ENCODE measurements around the gene NME3. TPM values are rescaled to one million over a fixed set of nuclear protein-coding genes. Genes with fewer than 3 reads are reported as not detected.

Gene NME3
- total and polyA plus RNA-seq, 2 of the 4 experiments (the other 2 are of a cell fraction): 12.7 to 41.2 TPM

DNA sequence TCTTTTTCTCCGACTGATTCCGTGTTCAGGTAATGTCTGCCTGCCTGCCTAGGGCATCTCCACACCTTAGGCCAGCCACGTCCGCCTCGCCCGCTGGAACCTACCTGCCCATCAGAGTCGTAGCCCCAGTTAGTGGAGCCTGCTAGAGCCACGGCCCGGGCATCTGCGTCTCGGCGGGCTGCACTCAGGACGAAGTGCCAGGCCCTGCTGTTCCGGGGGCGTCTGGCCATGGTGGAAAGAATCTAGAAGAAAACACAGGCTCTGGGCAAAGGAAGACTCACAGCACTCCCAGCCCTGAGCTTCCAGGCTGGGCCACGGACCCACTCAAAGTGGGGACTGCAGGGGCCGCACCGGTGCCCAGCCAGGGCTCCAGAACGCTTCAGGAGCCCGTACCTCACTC, 9.9 kb upstream of the NME3 start:
- Histone ChIP-seq H2BK120ac (ENCODE audit: low read depth, low read length) (no peak overlapping the region), H2AFZ (replicated peaks; ENCODE audit: low read length, poor library complexity) (peak overlapping the region; percentile 0), H3K27ac (ENCODE audit: insufficient read depth, low read length) (no peak overlapping the region; the same call in 1 of the 2 replicates), H3K23ac (ENCODE audit: low read depth, low read length) (no peak overlapping the region), H3K18ac (ENCODE audit: low read depth, low read length) (no peak overlapping the region), H4K8ac (ENCODE audit: low read depth in 2 of 2, low read length in 2 of 2) (no peak overlapping the region), H3K4ac (ENCODE audit: low read depth, low read length) (no peak overlapping the region), H2BK20ac (ENCODE audit: low read depth, low read length) (no peak overlapping the region), H3K4me2 (ENCODE audit: low read depth, low read length) (peak overlapping the region; percentile 75), H3K36me3 (ENCODE audit: control insufficient read depth, insufficient read depth, low read length) (peaks cover 34% of the 10 kb centered on the region), H3K4me1 (ENCODE audit: control insufficient read depth, insufficient read depth, low read length) (peaks cover 3% of the 10 kb centered on the region; the same call in 1 of the 2 replicates), H3K9me3 (ENCODE audit: control insufficient read depth, insufficient read depth, low read length) (no peaks in the 10 kb centered on the region), H2BK15ac (ENCODE audit: low read depth, low read length) (no peak overlapping the region), H3K4me3 (ENCODE audit: insufficient read depth, low read depth, low read length) (peak overlapping the region; percentile 79), H3K79me1 (ENCODE audit: low read depth in 1 of 2, low read length in 2 of 2) (peaks cover 17 to 63% of the 10 kb centered on the region in 2 experiments), H2AK5ac (ENCODE audit: low read depth, low read length) (no peak overlapping the region), H3K9ac (ENCODE audit: low read depth, low read length) (0 out of 2 replicates have a peak overlapping the region, but pooled peaks have one; percentile 66), H4K5ac (ENCODE audit: low read depth, low read length) (no peak overlapping the region), H4K20me1 (ENCODE audit: insufficient read depth, low read length) (peaks cover 34% of the 10 kb centered on the region), H3K56ac (ENCODE audit: extremely low read depth, insufficient read depth, low read length) (no peak overlapping the region), H2AK9ac (replicated peaks; ENCODE audit: low read depth, low read length, poor library complexity) (peak overlapping the region; percentile 7), H2BK5ac (ENCODE audit: low read depth, low read length, poor library complexity, severe bottlenecking) (no peak overlapping the region), H3K27me3 (ENCODE audit: control insufficient read depth, insufficient read depth, low read length) (no peaks in the 10 kb centered on the region), H3K14ac (replicated peaks; ENCODE audit: low read depth, low read length) (no peak overlapping the region), H3K9me1 (ENCODE audit: insufficient read depth, low read length) (peaks cover 7% of the 10 kb centered on the region; the same call in 1 of the 2 replicates), H4K91ac (ENCODE audit: insufficient read depth, low read depth, low read length) (no peak overlapping the region)
- 76% methylated on average over 12 of the region's 20 CpGs; no CpG with 5 or more reads in 1 of the 2 experiments for WGBS, 2 experiments (ENCODE audit: extremely low coverage in 2 of 2, insufficient read length in 1 of 2)
- TF ChIP-seq, protein P1, sequence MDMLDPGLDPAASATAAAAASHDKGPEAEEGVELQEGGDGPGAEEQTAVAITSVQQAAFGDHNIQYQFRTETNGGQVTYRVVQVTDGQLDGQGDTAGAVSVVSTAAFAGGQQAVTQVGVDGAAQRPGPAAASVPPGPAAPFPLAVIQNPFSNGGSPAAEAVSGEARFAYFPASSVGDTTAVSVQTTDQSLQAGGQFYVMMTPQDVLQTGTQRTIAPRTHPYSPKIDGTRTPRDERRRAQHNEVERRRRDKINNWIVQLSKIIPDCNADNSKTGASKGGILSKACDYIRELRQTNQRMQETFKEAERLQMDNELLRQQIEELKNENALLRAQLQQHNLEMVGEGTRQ (IDR thresholded peaks at IDR 0.05; ENCODE audit: low read depth, low read length): no peak
- TF ChIP-seq CEBPB (IDR thresholded peaks at IDR 0.05; ENCODE audit: low read depth, low read length): no peak
- BruUV-seq (replicated peaks): no TSS peak
- DNase-seq: no peak
- dilution Hi-C loops (cut with HindIII; ENCODE audit: low sequenced_read_pairs, unreplicated experiment) (no loop called here), intact Hi-C loops (cut with micrococcal nuclease) (loop anchor here (5.0 kb wide), 1 partner anchor 46 kb away; the partner anchor contains the start of genes FAHD1 and HAGH), in situ Hi-C loops (cut with MboI; ENCODE audit: low sequenced_read_pairs) (no loop called here)
- no peak for ATAC-seq (ENCODE audit: low read depth)
- CTCF ChIA-PET: no interaction called here
- POLR2A ChIA-PET (ENCODE audit: unreplicated experiment): no interaction called here
